ENCODE measurements around the gene CDC25C.

Gene CDC25C

GRCh38 chr5:138350563-138350890 is 18.9 kb upstream of the CDC25C start:
- Histone ChIP-seq H3K36me3 (ENCODE audit: control insufficient read depth in 4 of 4, insufficient read depth in 4 of 4, low read length in 3 of 4) (peaks cover 0 to 55% (median 31%) of the 10 kb centered on the region in 4 experiments), H3K4me3 (ENCODE audit: control insufficient read depth in 1 of 7, extremely low read depth in 1 of 7, insufficient read depth in 4 of 7, low read depth in 2 of 7, low read length in 6 of 7) (no peak overlapping the region), H3K4me1 (ENCODE audit: control extremely low read depth in 1 of 4, control insufficient read depth in 4 of 4, insufficient read depth in 4 of 4, low read length in 3 of 4) (peaks cover 22 to 43% (median 30%) of the 10 kb centered on the region in 4 experiments), H3K27ac (ENCODE audit: insufficient read depth in 1 of 2, low read depth in 1 of 2, low read length in 2 of 2, poor library complexity in 1 of 2, severe bottlenecking in 2 of 2) (peak overlapping the region in 1 of 2 experiments; percentile 40), H3K9me3 (ENCODE audit: control extremely low read depth in 1 of 5, control insufficient read depth in 4 of 5, insufficient read depth in 2 of 5, low read depth in 1 of 5, low read length in 4 of 5) (peaks cover 0 to 9% (median 2%) of the 10 kb centered on the region in 5 experiments), H3K27me3 (replicated peaks in 2 of 5; ENCODE audit: control insufficient read depth in 4 of 5, insufficient read depth in 5 of 5, low read length in 4 of 5) (no peaks in the 10 kb centered on the region)
- DNase-seq: peak in 2 of 3 donors; percentile 74 to 80
- ChIA-PET POLR2A (interaction anchor here (0.6 to 5.5 kb wide), 3 partner anchors 9 to 34 kb away, joined by 4 to 42 read pairs (median 7); partner anchors contain the start of gene FAM53C), CTCF (interaction anchor here (1.6 to 10.2 kb wide), 3 partner anchors 12 to 70 kb away, joined by 3 to 233 read pairs (median 125); partner anchors contain the start of genes CDC25C and FAM53C)

GRCh38 chr5:138349852-138350562 is 18.4 kb upstream of the CDC25C start:
- Histone ChIP-seq H3K36me3 (ENCODE audit: control insufficient read depth in 4 of 4, insufficient read depth in 4 of 4, low read length in 3 of 4) (peaks cover 0 to 60% (median 36%) of the 10 kb centered on the region in 4 experiments), H3K27ac (ENCODE audit: insufficient read depth in 1 of 2, low read depth in 1 of 2, low read length in 2 of 2, poor library complexity in 1 of 2, severe bottlenecking in 2 of 2) (peak overlapping the region in 1 of 2 experiments; percentile 40), H3K27me3 (replicated peaks in 2 of 5; ENCODE audit: control insufficient read depth in 4 of 5, insufficient read depth in 5 of 5, low read length in 4 of 5) (no peaks in the 10 kb centered on the region), H3K4me3 (ENCODE audit: control insufficient read depth in 1 of 7, extremely low read depth in 1 of 7, insufficient read depth in 4 of 7, low read depth in 2 of 7, low read length in 6 of 7) (no peak overlapping the region), H3K4me1 (ENCODE audit: control extremely low read depth in 1 of 4, control insufficient read depth in 4 of 4, insufficient read depth in 4 of 4, low read length in 3 of 4) (peaks cover 18 to 38% (median 26%) of the 10 kb centered on the region in 4 experiments), H3K9me3 (ENCODE audit: control extremely low read depth in 1 of 5, control insufficient read depth in 4 of 5, insufficient read depth in 2 of 5, low read depth in 1 of 5, low read length in 4 of 5) (peaks cover 0 to 9% (median 2%) of the 10 kb centered on the region in 5 experiments)
- CTCF ChIA-PET: interaction anchor here (1.4 to 10.2 kb wide), 4 partner anchors 12 to 71 kb away, joined by 3 to 233 read pairs (median 64); partner anchors contain the start of genes CDC25C and FAM53C
- no peak for DNase-seq
- POLR2A ChIA-PET: interaction anchor here (1.0 to 5.5 kb wide), 3 partner anchors 8 to 20 kb away, joined by 5 to 42 read pairs (median 7); partner anchors contain the start of gene FAM53C
- WGBS (ENCODE audit: insufficient coverage): no CpG with 5 or more reads among the region's 1 CpG

GRCh38 chr5:138346889-138347288 is 15.3 kb upstream of the CDC25C start:
- Histone ChIP-seq H3K4me3 (ENCODE audit: control insufficient read depth in 1 of 7, extremely low read depth in 1 of 7, insufficient read depth in 4 of 7, low read depth in 2 of 7, low read length in 6 of 7) (no peak overlapping the region), H3K9me3 (ENCODE audit: control extremely low read depth in 1 of 5, control insufficient read depth in 4 of 5, insufficient read depth in 2 of 5, low read depth in 1 of 5, low read length in 4 of 5) (peaks cover 0 to 4% (median under 1%) of the 10 kb centered on the region in 5 experiments), H3K27ac (ENCODE audit: insufficient read depth in 1 of 2, low read depth in 1 of 2, low read length in 2 of 2, poor library complexity in 1 of 2, severe bottlenecking in 2 of 2) (no peak overlapping the region), H3K27me3 (replicated peaks in 2 of 5; ENCODE audit: control insufficient read depth in 4 of 5, insufficient read depth in 5 of 5, low read length in 4 of 5) (no peaks in the 10 kb centered on the region), H3K4me1 (ENCODE audit: control extremely low read depth in 1 of 4, control insufficient read depth in 4 of 4, insufficient read depth in 4 of 4, low read length in 3 of 4) (peaks cover 6 to 26% (median 12%) of the 10 kb centered on the region in 4 experiments), H3K36me3 (ENCODE audit: control insufficient read depth in 4 of 4, insufficient read depth in 4 of 4, low read length in 3 of 4) (peaks cover 2 to 78% (median 52%) of the 10 kb centered on the region in 4 experiments)
- 99% methylated on average over 14 of the region's 14 CpGs for WGBS (ENCODE audit: insufficient coverage)
- ChIA-PET CTCF (interaction anchor here (0.6 to 10.2 kb wide), 4 partner anchors 9 to 103 kb away, joined by 3 to 233 read pairs (median 4); partner anchors contain the start of genes CDC25C and FAM53C), POLR2A (interaction anchor here (5.5 kb wide), 1 partner anchor 8 kb away, joined by 42 read pairs; the partner anchor contains the start of gene FAM53C)
- DNase-seq: no peak

GRCh38 chr5:138344887-138345622 is 13.5 kb upstream of the CDC25C start:
- Histone ChIP-seq H3K27me3 (replicated peaks in 2 of 5; ENCODE audit: control insufficient read depth in 4 of 5, insufficient read depth in 5 of 5, low read length in 4 of 5) (no peaks in the 10 kb centered on the region), H3K4me3 (ENCODE audit: control insufficient read depth in 1 of 7, extremely low read depth in 1 of 7, insufficient read depth in 4 of 7, low read depth in 2 of 7, low read length in 6 of 7) (no peak overlapping the region), H3K9me3 (ENCODE audit: control extremely low read depth in 1 of 5, control insufficient read depth in 4 of 5, insufficient read depth in 2 of 5, low read depth in 1 of 5, low read length in 4 of 5) (no peaks in the 10 kb centered on the region), H3K4me1 (ENCODE audit: control extremely low read depth in 1 of 4, control insufficient read depth in 4 of 4, insufficient read depth in 4 of 4, low read length in 3 of 4) (peaks cover 4 to 19% (median 10%) of the 10 kb centered on the region in 4 experiments), H3K36me3 (ENCODE audit: control insufficient read depth in 4 of 4, insufficient read depth in 4 of 4, low read length in 3 of 4) (peaks cover 5 to 81% (median 60%) of the 10 kb centered on the region in 4 experiments), H3K27ac (ENCODE audit: insufficient read depth in 1 of 2, low read depth in 1 of 2, low read length in 2 of 2, poor library complexity in 1 of 2, severe bottlenecking in 2 of 2) (no peak overlapping the region)
- ChIA-PET POLR2A (no interaction called here), CTCF (interaction anchor here (0.8 to 16.0 kb wide), 3 partner anchors 7 to 12 kb away, joined by 3 to 233 read pairs (median 6); partner anchors contain the start of gene KDM3B)
- WGBS (ENCODE audit: insufficient coverage): 99% methylated on average over 23 of the region's 32 CpGs
- no peak for DNase-seq

GRCh38 chr5:138340008-138340407 is 8.4 kb upstream of the CDC25C start:
- H3K4me3 ChIP-seq (ENCODE audit: control insufficient read depth in 1 of 7, extremely low read depth in 1 of 7, insufficient read depth in 4 of 7, low read depth in 2 of 7, low read length in 6 of 7): peak overlapping the region in 5 of 7 experiments; percentile 85 to 95 (median 89)
- H3K27ac ChIP-seq (ENCODE audit: insufficient read depth in 1 of 2, low read depth in 1 of 2, low read length in 2 of 2, poor library complexity in 1 of 2, severe bottlenecking in 2 of 2): peak overlapping the region in 1 of 2 experiments; percentile 100
- ChIA-PET POLR2A (interaction anchor here (0.6 to 4.0 kb wide), 4 partner anchors 8 to 15 kb away, joined by 3 to 44 read pairs (median 23); partner anchors contain the start of gene KDM3B), CTCF (interaction anchor here (0.9 to 16.0 kb wide), 4 partner anchors 11 to 29 kb away, joined by 3 to 233 read pairs (median 3); partner anchors contain the start of gene KDM3B)
- H3K9me3 ChIP-seq (ENCODE audit: control extremely low read depth in 1 of 5, control insufficient read depth in 4 of 5, insufficient read depth in 2 of 5, low read depth in 1 of 5, low read length in 4 of 5): no peaks in the 10 kb centered on the region
- DNase-seq: no peak
- no peaks in the 10 kb centered on the region for H3K27me3 ChIP-seq (replicated peaks in 2 of 5; ENCODE audit: control insufficient read depth in 4 of 5, insufficient read depth in 5 of 5, low read length in 4 of 5)
- peaks cover 5 to 33% (median 25%) of the 10 kb centered on the region in 4 experiments for H3K36me3 ChIP-seq (ENCODE audit: control insufficient read depth in 4 of 4, insufficient read depth in 4 of 4, low read length in 3 of 4)
- peaks cover 13 to 35% (median 27%) of the 10 kb centered on the region in 4 experiments for H3K4me1 ChIP-seq (ENCODE audit: control extremely low read depth in 1 of 4, control insufficient read depth in 4 of 4, insufficient read depth in 4 of 4, low read length in 3 of 4)
- 100% methylated on average over 1 of the region's 3 CpGs for WGBS (ENCODE audit: insufficient coverage)

- no peak for DNase-seq
- POLR2A ChIA-PET: interaction anchor here (0.6 to 4.0 kb wide), 5 partner anchors 8 to 125 kb away, joined by 3 to 44 read pairs (median 4); partner anchors contain the start of gene KDM3B
- Histone ChIP-seq H3K9me3 (ENCODE audit: control extremely low read depth in 1 of 5, control insufficient read depth in 4 of 5, insufficient read depth in 2 of 5, low read depth in 1 of 5, low read length in 4 of 5) (no peaks in the 10 kb centered on the region), H3K36me3 (ENCODE audit: control insufficient read depth in 4 of 4, insufficient read depth in 4 of 4, low read length in 3 of 4) (peaks cover 5 to 29% (median 21%) of the 10 kb centered on the region in 4 experiments), H3K27ac (ENCODE audit: insufficient read depth in 1 of 2, low read depth in 1 of 2, low read length in 2 of 2, poor library complexity in 1 of 2, severe bottlenecking in 2 of 2) (peak overlapping the region in 1 of 2 experiments; percentile 100), H3K27me3 (replicated peaks in 2 of 5; ENCODE audit: control insufficient read depth in 4 of 5, insufficient read depth in 5 of 5, low read length in 4 of 5) (no peaks in the 10 kb centered on the region), H3K4me3 (ENCODE audit: control insufficient read depth in 1 of 7, extremely low read depth in 1 of 7, insufficient read depth in 4 of 7, low read depth in 2 of 7, low read length in 6 of 7) (peak overlapping the region in 6 of 7 experiments; percentile 81 to 95 (median 88)), H3K4me1 (ENCODE audit: control extremely low read depth in 1 of 4, control insufficient read depth in 4 of 4, insufficient read depth in 4 of 4, low read length in 3 of 4) (peaks cover 13 to 35% (median 27%) of the 10 kb centered on the region in 4 experiments)
- CTCF ChIA-PET: interaction anchor here (1.1 to 16.0 kb wide), 3 partner anchors 11 to 29 kb away, joined by 3 to 233 read pairs (median 3); partner anchors contain the start of gene KDM3B
- no CpG with 5 or more reads among the region's 2 CpGs for WGBS (ENCODE audit: insufficient coverage)
These were observed 7.9 kb upstream of the CDC25C start for GRCh38 chr5:138339464-138339863.
